ENCODE results near the gene C5orf34. TPM values are rescaled to one million over a fixed set of nuclear protein-coding genes. Genes with fewer than 3 reads are reported as not detected.

C5orf34 gene
- total and polyA plus RNA-seq, 9 of the 15 experiments (the other 6 are each of a cell fraction or from before 2014, with no cell fraction given): 13.2 to 32.6 (median 20.7) TPM

DNA sequence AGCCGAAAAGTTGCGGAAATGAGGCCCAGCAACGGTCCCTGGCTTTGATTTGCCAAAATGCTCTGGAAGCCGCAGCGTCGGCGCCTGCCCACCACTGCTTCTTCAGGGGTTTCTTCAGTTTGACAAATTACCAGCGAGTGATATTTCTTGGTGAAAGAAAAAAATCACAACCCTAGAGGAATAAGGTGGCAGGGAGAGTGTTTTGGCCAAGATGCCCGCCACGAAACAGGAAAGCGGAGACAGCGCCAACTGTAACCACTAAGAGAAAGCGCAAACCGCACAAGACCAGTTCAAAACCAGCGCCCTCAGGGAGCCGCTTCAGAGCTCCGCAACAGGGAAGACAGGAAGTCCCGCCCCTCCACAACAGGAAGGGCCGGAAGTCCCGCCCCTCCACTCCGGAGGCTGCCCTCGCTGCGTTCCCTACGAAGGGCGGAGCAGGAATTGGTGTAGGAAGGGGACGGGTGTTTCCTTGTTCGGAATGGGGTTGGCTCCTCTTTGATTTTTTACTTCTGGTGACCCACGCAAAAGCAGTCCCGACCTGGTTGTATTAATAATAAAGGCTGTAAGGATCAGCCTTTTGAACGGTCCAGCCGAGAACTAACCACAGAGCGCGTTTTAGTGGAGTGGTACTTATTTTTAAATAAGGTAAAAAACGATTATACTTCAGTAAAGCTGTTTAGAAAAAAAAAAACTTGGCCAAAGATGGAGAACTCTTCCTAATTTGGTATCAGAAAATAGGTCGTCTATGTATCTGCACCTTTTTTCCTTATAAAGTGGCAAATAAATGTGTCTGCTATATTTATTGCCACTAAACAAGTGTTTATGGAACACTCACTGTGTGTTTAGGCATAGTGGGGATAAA is at the start of gene C5orf34 (continued):
- TF ChIP-seq, protein P1, sequence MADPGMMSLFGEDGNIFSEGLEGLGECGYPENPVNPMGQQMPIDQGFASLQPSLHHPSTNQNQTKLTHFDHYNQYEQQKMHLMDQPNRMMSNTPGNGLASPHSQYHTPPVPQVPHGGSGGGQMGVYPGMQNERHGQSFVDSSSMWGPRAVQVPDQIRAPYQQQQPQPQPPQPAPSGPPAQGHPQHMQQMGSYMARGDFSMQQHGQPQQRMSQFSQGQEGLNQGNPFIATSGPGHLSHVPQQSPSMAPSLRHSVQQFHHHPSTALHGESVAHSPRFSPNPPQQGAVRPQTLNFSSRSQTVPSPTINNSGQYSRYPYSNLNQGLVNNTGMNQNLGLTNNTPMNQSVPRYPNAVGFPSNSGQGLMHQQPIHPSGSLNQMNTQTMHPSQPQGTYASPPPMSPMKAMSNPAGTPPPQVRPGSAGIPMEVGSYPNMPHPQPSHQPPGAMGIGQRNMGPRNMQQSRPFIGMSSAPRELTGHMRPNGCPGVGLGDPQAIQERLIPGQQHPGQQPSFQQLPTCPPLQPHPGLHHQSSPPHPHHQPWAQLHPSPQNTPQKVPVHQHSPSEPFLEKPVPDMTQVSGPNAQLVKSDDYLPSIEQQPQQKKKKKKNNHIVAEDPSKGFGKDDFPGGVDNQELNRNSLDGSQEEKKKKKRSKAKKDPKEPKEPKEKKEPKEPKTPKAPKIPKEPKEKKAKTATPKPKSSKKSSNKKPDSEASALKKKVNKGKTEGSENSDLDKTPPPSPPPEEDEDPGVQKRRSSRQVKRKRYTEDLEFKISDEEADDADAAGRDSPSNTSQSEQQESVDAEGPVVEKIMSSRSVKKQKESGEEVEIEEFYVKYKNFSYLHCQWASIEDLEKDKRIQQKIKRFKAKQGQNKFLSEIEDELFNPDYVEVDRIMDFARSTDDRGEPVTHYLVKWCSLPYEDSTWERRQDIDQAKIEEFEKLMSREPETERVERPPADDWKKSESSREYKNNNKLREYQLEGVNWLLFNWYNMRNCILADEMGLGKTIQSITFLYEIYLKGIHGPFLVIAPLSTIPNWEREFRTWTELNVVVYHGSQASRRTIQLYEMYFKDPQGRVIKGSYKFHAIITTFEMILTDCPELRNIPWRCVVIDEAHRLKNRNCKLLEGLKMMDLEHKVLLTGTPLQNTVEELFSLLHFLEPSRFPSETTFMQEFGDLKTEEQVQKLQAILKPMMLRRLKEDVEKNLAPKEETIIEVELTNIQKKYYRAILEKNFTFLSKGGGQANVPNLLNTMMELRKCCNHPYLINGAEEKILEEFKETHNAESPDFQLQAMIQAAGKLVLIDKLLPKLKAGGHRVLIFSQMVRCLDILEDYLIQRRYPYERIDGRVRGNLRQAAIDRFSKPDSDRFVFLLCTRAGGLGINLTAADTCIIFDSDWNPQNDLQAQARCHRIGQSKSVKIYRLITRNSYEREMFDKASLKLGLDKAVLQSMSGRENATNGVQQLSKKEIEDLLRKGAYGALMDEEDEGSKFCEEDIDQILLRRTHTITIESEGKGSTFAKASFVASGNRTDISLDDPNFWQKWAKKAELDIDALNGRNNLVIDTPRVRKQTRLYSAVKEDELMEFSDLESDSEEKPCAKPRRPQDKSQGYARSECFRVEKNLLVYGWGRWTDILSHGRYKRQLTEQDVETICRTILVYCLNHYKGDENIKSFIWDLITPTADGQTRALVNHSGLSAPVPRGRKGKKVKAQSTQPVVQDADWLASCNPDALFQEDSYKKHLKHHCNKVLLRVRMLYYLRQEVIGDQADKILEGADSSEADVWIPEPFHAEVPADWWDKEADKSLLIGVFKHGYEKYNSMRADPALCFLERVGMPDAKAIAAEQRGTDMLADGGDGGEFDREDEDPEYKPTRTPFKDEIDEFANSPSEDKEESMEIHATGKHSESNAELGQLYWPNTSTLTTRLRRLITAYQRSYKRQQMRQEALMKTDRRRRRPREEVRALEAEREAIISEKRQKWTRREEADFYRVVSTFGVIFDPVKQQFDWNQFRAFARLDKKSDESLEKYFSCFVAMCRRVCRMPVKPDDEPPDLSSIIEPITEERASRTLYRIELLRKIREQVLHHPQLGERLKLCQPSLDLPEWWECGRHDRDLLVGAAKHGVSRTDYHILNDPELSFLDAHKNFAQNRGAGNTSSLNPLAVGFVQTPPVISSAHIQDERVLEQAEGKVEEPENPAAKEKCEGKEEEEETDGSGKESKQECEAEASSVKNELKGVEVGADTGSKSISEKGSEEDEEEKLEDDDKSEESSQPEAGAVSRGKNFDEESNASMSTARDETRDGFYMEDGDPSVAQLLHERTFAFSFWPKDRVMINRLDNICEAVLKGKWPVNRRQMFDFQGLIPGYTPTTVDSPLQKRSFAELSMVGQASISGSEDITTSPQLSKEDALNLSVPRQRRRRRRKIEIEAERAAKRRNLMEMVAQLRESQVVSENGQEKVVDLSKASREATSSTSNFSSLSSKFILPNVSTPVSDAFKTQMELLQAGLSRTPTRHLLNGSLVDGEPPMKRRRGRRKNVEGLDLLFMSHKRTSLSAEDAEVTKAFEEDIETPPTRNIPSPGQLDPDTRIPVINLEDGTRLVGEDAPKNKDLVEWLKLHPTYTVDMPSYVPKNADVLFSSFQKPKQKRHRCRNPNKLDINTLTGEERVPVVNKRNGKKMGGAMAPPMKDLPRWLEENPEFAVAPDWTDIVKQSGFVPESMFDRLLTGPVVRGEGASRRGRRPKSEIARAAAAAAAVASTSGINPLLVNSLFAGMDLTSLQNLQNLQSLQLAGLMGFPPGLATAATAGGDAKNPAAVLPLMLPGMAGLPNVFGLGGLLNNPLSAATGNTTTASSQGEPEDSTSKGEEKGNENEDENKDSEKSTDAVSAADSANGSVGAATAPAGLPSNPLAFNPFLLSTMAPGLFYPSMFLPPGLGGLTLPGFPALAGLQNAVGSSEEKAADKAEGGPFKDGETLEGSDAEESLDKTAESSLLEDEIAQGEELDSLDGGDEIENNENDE (IDR thresholded peaks at IDR 0.05; ENCODE audit: low read depth, low read length): no peak
- TF ChIP-seq, protein P2, sequence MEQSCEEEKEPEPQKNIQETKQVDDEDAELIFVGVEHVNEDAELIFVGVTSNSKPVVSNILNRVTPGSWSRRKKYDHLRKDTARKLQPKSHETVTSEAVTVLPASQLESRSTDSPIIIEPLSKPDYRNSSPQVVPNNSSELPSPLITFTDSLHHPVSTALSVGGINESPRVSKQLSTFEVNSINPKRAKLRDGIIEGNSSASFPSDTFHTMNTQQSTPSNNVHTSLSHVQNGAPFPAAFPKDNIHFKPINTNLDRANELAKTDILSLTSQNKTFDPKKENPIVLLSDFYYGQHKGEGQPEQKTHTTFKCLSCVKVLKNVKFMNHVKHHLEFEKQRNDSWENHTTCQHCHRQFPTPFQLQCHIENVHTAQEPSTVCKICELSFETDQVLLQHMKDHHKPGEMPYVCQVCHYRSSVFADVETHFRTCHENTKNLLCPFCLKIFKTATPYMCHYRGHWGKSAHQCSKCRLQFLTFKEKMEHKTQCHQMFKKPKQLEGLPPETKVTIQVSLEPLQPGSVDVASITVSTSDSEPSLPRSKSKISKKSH (CRISPR knock-in tag; IDR thresholded peaks at IDR 0.05): no peak
- TF ChIP-seq, protein P3, sequence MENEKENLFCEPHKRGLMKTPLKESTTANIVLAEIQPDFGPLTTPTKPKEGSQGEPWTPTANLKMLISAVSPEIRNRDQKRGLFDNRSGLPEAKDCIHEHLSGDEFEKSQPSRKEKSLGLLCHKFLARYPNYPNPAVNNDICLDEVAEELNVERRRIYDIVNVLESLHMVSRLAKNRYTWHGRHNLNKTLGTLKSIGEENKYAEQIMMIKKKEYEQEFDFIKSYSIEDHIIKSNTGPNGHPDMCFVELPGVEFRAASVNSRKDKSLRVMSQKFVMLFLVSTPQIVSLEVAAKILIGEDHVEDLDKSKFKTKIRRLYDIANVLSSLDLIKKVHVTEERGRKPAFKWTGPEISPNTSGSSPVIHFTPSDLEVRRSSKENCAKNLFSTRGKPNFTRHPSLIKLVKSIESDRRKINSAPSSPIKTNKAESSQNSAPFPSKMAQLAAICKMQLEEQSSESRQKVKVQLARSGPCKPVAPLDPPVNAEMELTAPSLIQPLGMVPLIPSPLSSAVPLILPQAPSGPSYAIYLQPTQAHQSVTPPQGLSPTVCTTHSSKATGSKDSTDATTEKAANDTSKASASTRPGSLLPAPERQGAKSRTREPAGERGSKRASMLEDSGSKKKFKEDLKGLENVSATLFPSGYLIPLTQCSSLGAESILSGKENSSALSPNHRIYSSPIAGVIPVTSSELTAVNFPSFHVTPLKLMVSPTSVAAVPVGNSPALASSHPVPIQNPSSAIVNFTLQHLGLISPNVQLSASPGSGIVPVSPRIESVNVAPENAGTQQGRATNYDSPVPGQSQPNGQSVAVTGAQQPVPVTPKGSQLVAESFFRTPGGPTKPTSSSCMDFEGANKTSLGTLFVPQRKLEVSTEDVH (IDR thresholded peaks at IDR 0.05; ENCODE audit: low read depth, partially characterized antibody): peak; percentile 83
- no peak for TF ChIP-seq ZNF586 (CRISPR knock-in tag; conservative IDR thresholded peaks at IDR 0.05)
- TF ChIP-seq ESRRB (CRISPR knock-in tag; IDR thresholded peaks at IDR 0.05; ENCODE audit: borderline replicate concordance): no peak
- no peak for TF ChIP-seq HEY1 (CRISPR knock-in tag; IDR thresholded peaks at IDR 0.05; ENCODE audit: borderline replicate concordance)
- no peak for TF ChIP-seq RFX1 (IDR thresholded peaks at IDR 0.05)
- TF ChIP-seq ZNF174 (CRISPR knock-in tag; IDR thresholded peaks at IDR 0.05): no peak
- TF ChIP-seq, protein P4, sequence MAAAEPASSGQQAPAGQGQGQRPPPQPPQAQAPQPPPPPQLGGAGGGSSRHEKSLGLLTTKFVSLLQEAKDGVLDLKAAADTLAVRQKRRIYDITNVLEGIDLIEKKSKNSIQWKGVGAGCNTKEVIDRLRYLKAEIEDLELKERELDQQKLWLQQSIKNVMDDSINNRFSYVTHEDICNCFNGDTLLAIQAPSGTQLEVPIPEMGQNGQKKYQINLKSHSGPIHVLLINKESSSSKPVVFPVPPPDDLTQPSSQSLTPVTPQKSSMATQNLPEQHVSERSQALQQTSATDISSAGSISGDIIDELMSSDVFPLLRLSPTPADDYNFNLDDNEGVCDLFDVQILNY (CRISPR knock-in tag; IDR thresholded peaks at IDR 0.05): no peak
- no peak for TF ChIP-seq HIVEP1 (CRISPR knock-in tag; IDR thresholded peaks at IDR 0.05)

All from K562 (cell line).